Endothelial cell of umbilical vein (primary cell): ENCODE measurements around the gene POC5. TPM values are rescaled to one million over a fixed set of nuclear protein-coding genes. Genes with fewer than 3 reads are reported as not detected.

Experiments used
- BruUV-seq: library from RNA; stranded (reverse); fragments of 400-500 nt; replicated peaks from 2 replicates; lab custom pipeline; 2021; lab: Mats Ljungman, UMichigan
- CTCF ChIA-PET: fragments of 300-600, 350-600 bp; sonication (Branson Sonifier 250); formaldehyde crosslinking; loops from one replicate; lab custom pipeline; 2021; ENCODE audit warnings: antibody characterized with exemption, inconsistent platforms; lab: Charles Lee
- POLR2A ChIA-PET: fragments of 300-600, 350-600 bp; sonication (Branson Sonifier 250); formaldehyde crosslinking; loops from one replicate; lab custom pipeline; 2021; ENCODE audit warnings: antibody characterized with exemption, inconsistent platforms; lab: Charles Lee
- DNase-seq: peaks from one replicate; pipeline ENCODE4 v3.0.0-alpha.2; 2011; ENCODE audit warnings: low read depth, low spot score
- FAIRE-seq: peaks from 2 replicates; lab custom pipeline; 2011; peaks lifted over from hg19 to GRCh38; lab: Jason Lieb, UNC
- H2AFZ ChIP-seq: 2 replicates; pipeline ENCODE4 v1.6.0; 2012; ENCODE audit warnings: low read depth, low read length, control low read depth, inconsistent platforms
- H3K27ac ChIP-seq: 2 replicates; pipeline ENCODE4 v1.5.1; 2011; ENCODE audit warnings: low read depth, mild to moderate bottlenecking, control low read depth, low read length, moderate library complexity; ENCODE audit not compliant: insufficient read depth
- H3K27me3 ChIP-seq, 2 experiments: 2 replicates each; pipeline versions ENCODE4 v1.6.0 to v1.6.1; 2011; ENCODE audit warnings: low read length in 2 of 2, mixed read lengths in 1 of 2; ENCODE audit not compliant: control insufficient read depth in 2 of 2, insufficient read depth in 2 of 2
- H3K36me3 ChIP-seq, 2 experiments: 2 replicates in 1 of 2; 3 replicates in 1 of 2; pipeline ENCODE4 v1.5.1; 2011; ENCODE audit warnings: low read length in 2 of 2, mild to moderate bottlenecking in 1 of 2, moderate library complexity in 1 of 2; ENCODE audit not compliant: control insufficient read depth in 2 of 2, insufficient read depth in 2 of 2; ENCODE audit errors: extremely low read depth in 1 of 2
- H3K4me1 ChIP-seq: 3 replicates; pipeline ENCODE4 v1.5.1; 2011; ENCODE audit warnings: mild to moderate bottlenecking, low read length; ENCODE audit not compliant: control insufficient read depth, insufficient read depth; ENCODE audit errors: extremely low read depth
- H3K4me2 ChIP-seq: 2 replicates; pipeline ENCODE4 v1.6.1; 2011; ENCODE audit warnings: low read length, control low read depth, mixed read lengths; ENCODE audit not compliant: insufficient read depth
- H3K4me3 ChIP-seq, 3 experiments: fragments of 200-600 bp in 1 of 3; sonication (generic), shearing (Covaris generic) in 1 of 3; replicated peaks in 1 of 3; 2 replicates each; pipeline ENCODE4 v1.5.1; 2011 to 2016; ENCODE audit warnings: control low read depth in 3 of 3, low read length in 3 of 3, mild to moderate bottlenecking in 2 of 3, inconsistent platforms in 1 of 3, low read depth in 1 of 3, moderate library complexity in 1 of 3; ENCODE audit not compliant: insufficient read depth in 1 of 3
- H3K79me2 ChIP-seq: 2 replicates; pipeline ENCODE4 v1.6.0; 2012; ENCODE audit warnings: low read length, inconsistent platforms; ENCODE audit not compliant: control insufficient read depth, insufficient read depth
- H3K9ac ChIP-seq: replicated peaks from 2 replicates; pipeline ENCODE3; 2011; ENCODE audit warnings: low read length, control low read depth; ENCODE audit not compliant: insufficient read depth; ENCODE audit errors: extremely low read depth
- H3K9me1 ChIP-seq: replicated peaks from 3 replicates; pipeline ENCODE4 v1.6.0; 2011; ENCODE audit warnings: mild to moderate bottlenecking, low read length; ENCODE audit not compliant: control insufficient read depth, insufficient read depth; ENCODE audit errors: extremely low read depth
- H3K9me3 ChIP-seq: replicated peaks from 2 replicates; pipeline ENCODE4 v1.5.1; 2012; ENCODE audit warnings: low read length, inconsistent platforms; ENCODE audit not compliant: control insufficient read depth, insufficient read depth
- H4K20me1 ChIP-seq: replicated peaks from 2 replicates; pipeline ENCODE3; 2011; ENCODE audit warnings: mild to moderate bottlenecking, low read length; ENCODE audit not compliant: control insufficient read depth, insufficient read depth; ENCODE audit errors: extremely low read depth
- EZH2 ChIP-seq: IDR thresholded peaks from 2 replicates; pipeline ENCODE4 v1.6.1; 2012; ENCODE audit warnings: borderline replicate concordance, low read depth, mild to moderate bottlenecking, moderate library complexity, low read length, inconsistent platforms; ENCODE audit not compliant: severe bottlenecking
- FOS ChIP-seq: IDR thresholded peaks from 2 replicates; pipeline ENCODE4 v1.6.1; 2011; ENCODE audit warnings: mild to moderate bottlenecking, low read length, moderate library complexity, borderline replicate concordance; ENCODE audit not compliant: insufficient read depth
- GATA2 ChIP-seq: IDR thresholded peaks from 2 replicates; pipeline ENCODE4 v1.7.0; 2011; ENCODE audit warnings: low read depth, mild to moderate bottlenecking, moderate library complexity, mixed read lengths, low read length; ENCODE audit not compliant: insufficient read length, insufficient read depth
- JUN ChIP-seq: IDR thresholded peaks from 2 replicates; pipeline ENCODE4 v1.6.1; 2011; ENCODE audit warnings: borderline replicate concordance, low read depth; ENCODE audit not compliant: insufficient read length, insufficient read depth
- MAX ChIP-seq: IDR thresholded peaks from 2 replicates; pipeline ENCODE4 v1.6.1; 2011; ENCODE audit not compliant: insufficient read depth, insufficient read length
- MYC ChIP-seq: IDR thresholded peaks from one replicate; pipeline ENCODE4 v1.6.1; 2011; ENCODE audit warnings: mild to moderate bottlenecking, low read depth, low read length
- POLR2A ChIP-seq: IDR thresholded peaks from 2 replicates; pipeline ENCODE4 v1.6.1; 2012; ENCODE audit warnings: low read depth, mild to moderate bottlenecking, control low read depth, low read length
- POLR2AphosphoS5 ChIP-seq: IDR thresholded peaks from 2 replicates; pipeline ENCODE4 v1.6.1; 2012; ENCODE audit warnings: low read depth, mild to moderate bottlenecking, control low read depth, low read length, moderate library complexity; ENCODE audit not compliant: insufficient read depth
- dilution Hi-C: fragments of 300-500 bp; cut with MboI; formaldehyde crosslinking; loops from one replicate; pipeline ENCODE4 v1.15.0; 2019; ENCODE audit warnings: low sequenced_read_pairs; ENCODE audit not compliant: extremely low pct_ligation_motif_present
- intact Hi-C: fragments of 100-400 bp; cut with micrococcal nuclease; formaldehyde crosslinking; loops from one replicate; pipeline ENCODE4 v1.10.0; 2022
- polyA plus RNA-seq, 4 experiments: library from polyadenylated mRNA; depleted of rRNA in 3 of 4; stranded (reverse) in 3 of 4; unstranded in 1 of 4; fragments of >200 nt; gene quantifications; 2 replicates each; pipeline versions ENCODE4 v1.2.1 to v1.2.3, GENCODE V29; 2011 to 2012; ENCODE audit warnings: missing spikeins in 1 of 4
- total RNA-seq: library from RNA; stranded (reverse); gene quantifications from 2 replicates; pipeline ENCODE4 v1.2.3, GENCODE V29; 2021
- TF ChIP-seq, protein P1 (sequence below), 2 donors: IDR thresholded peaks; 1 replicate in 1 of 2; 2 replicates in 1 of 2; pipeline ENCODE4 v1.5.1; 2011; ENCODE audit warnings: low read length in 2 of 2, mild to moderate bottlenecking in 2 of 2, moderate library complexity in 2 of 2, control low read depth in 1 of 2, inconsistent platforms in 1 of 2, low read depth in 1 of 2; ENCODE audit not compliant: insufficient read depth in 1 of 2; ENCODE audit errors: extremely low read depth in 1 of 2

The POC5 gene
- total and polyA plus RNA-seq, 2 donors (not counting 3 experiments of a cell fraction or from before 2014, with no cell fraction given): 8.3 to 15.9 TPM

DNA sequence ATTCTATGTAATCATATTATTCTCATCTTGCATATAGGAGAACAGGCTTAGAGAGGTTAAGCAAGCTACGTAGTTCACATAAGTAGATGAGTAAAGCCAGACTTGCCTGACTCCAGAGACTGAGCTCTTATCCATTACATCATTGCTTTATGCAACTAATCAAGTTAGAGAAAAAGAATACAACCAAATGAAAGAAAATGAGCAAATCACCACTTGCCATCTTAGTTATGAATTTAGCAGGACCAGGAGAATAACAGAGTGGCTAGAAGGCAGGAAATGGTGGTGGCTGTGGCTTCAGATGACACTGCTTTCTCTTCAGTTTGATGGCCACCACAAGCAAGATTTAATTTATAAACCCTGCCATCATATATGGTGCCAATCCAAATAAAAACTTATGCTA, 26.6 kb downstream of the POC5 start:
- intact Hi-C loops: no loop called here
- Histone ChIP-seq H3K9me1 (no peaks in the 10 kb centered on the region), H3K27ac (no peak overlapping the region), H3K9me3 (no peaks in the 10 kb centered on the region), H3K9ac (no peak overlapping the region), H3K4me3 (no peak overlapping the region), H3K79me2 (no peaks in the 10 kb centered on the region), H2AFZ (no peak overlapping the region), H4K20me1 (no peaks in the 10 kb centered on the region), H3K4me2 (no peak overlapping the region), H3K27me3 (no peaks in the 10 kb centered on the region), H3K4me1 (no peaks in the 10 kb centered on the region), H3K36me3 (peaks cover 1 to 13% of the 10 kb centered on the region in 2 experiments)
- DNase-seq (no peak), FAIRE-seq (no peak)
- CTCF ChIA-PET: interaction anchor here (0.8 to 2.9 kb wide), 3 partner anchors 10 to 454 kb away, joined by 3 to 17 read pairs (median 4); partner anchors contain the start of gene ANKRD31
- POLR2A ChIA-PET: no interaction called here
- TF ChIP-seq, protein P1, sequence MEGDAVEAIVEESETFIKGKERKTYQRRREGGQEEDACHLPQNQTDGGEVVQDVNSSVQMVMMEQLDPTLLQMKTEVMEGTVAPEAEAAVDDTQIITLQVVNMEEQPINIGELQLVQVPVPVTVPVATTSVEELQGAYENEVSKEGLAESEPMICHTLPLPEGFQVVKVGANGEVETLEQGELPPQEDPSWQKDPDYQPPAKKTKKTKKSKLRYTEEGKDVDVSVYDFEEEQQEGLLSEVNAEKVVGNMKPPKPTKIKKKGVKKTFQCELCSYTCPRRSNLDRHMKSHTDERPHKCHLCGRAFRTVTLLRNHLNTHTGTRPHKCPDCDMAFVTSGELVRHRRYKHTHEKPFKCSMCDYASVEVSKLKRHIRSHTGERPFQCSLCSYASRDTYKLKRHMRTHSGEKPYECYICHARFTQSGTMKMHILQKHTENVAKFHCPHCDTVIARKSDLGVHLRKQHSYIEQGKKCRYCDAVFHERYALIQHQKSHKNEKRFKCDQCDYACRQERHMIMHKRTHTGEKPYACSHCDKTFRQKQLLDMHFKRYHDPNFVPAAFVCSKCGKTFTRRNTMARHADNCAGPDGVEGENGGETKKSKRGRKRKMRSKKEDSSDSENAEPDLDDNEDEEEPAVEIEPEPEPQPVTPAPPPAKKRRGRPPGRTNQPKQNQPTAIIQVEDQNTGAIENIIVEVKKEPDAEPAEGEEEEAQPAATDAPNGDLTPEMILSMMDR (IDR thresholded peaks at IDR 0.05; ENCODE audit: extremely low read depth in 1 of 2, insufficient read depth in 1 of 2, low read depth in 1 of 2, low read length in 2 of 2): no peak
- TF ChIP-seq MYC: no peak
- no peak for TF ChIP-seq POLR2AphosphoS5
- TF ChIP-seq EZH2: no peak
- TF ChIP-seq JUN: no peak
- TF ChIP-seq GATA2: no peak
- no peak for TF ChIP-seq FOS
- no peak for TF ChIP-seq POLR2A
- TF ChIP-seq MAX: no peak
- dilution Hi-C loops: no loop called here
- BruUV-seq: no TSS peak
